Tibial nerve (tissue), 4 donors: Measurements from ENCODE around the gene DCLK2. TPM values are rescaled to one million over a fixed set of nuclear protein-coding genes. Genes with fewer than 3 reads are reported as not detected.

Source experiments
- DNase-seq, 2 donors: peaks; one replicate each; pipeline ENCODE4 v3.0.0-alpha.2; 2019; ENCODE audit warnings: low spot score in 2 of 2
- H3K27ac ChIP-seq, 4 donors: fragments of 200-600 bp; sonication (generic) in 3 of 4; one replicate each; pipeline ENCODE4 v1.5.1; 2017 to 2019; ENCODE audit warnings: mild to moderate bottlenecking in 1 of 4
- H3K27me3 ChIP-seq, 2 donors: fragments of 200-600 bp; sonication (generic) in 1 of 2; one replicate each; pipeline versions ENCODE4 v1.5.1 to v1.6.0; 2017 to 2019
- H3K36me3 ChIP-seq, 3 donors: fragments of 200-600 bp; sonication (generic); one replicate each; pipeline ENCODE4 v1.5.1; 2018 to 2019
- H3K4me1 ChIP-seq, 4 donors: fragments of 200-600 bp; sonication (generic) in 3 of 4; one replicate each; pipeline ENCODE4 v1.5.1; 2017 to 2019
- H3K4me3 ChIP-seq, 4 donors: fragments of 200-600 bp; sonication (generic) in 3 of 4; one replicate each; pipeline ENCODE4 v1.5.1; 2017 to 2019; ENCODE audit warnings: mild to moderate bottlenecking in 1 of 4, moderate library complexity in 1 of 4
- H3K9me3 ChIP-seq, 4 donors: fragments of 200-600 bp; sonication (generic) in 3 of 4; one replicate each; pipeline ENCODE4 v1.5.1; 2017 to 2019
- EP300 ChIP-seq, 2 donors: sonication (generic); formaldehyde crosslinking; IDR thresholded peaks; one replicate each; pipeline ENCODE4 v1.6.1; 2017; ENCODE audit warnings: antibody characterized with exemption in 2 of 2, mild to moderate bottlenecking in 1 of 2
- POLR2A ChIP-seq, 2 donors: fragments of 450-650 bp; IDR thresholded peaks; one replicate each; pipeline ENCODE4 v1.6.1; 2017; ENCODE audit warnings: antibody characterized with exemption in 2 of 2, mild to moderate bottlenecking in 2 of 2, moderate library complexity in 2 of 2
- WGBS, 2 donors: methylation state at CpG; one replicate each; pipeline ENCODE4 v1.1.5; 2018; 5-methylcytosine and 5-hydroxymethylcytosine counted together
- total RNA-seq, 4 donors: library from RNA; depleted of rRNA; stranded (reverse); fragments of >200 nt; gene quantifications; one replicate each; pipeline ENCODE4 v1.1.0, GENCODE V29; 2016
- TF ChIP-seq, protein P1 (sequence below), 5 experiments: fragments of 200-600 bp in 3 of 5; fragments of 450-650 bp in 2 of 5; sonication (generic) in 3 of 5; IDR thresholded peaks; one replicate each; pipeline ENCODE4 v1.5.1; 2016 to 2019; ENCODE audit warnings: antibody characterized with exemption in 5 of 5, mild to moderate bottlenecking in 3 of 5, moderate library complexity in 2 of 5

DCLK2 gene
- total RNA-seq, 4 donors from 2014 or later, result 9.8 to 15.6 (median 10.7) TPM

DNA sequence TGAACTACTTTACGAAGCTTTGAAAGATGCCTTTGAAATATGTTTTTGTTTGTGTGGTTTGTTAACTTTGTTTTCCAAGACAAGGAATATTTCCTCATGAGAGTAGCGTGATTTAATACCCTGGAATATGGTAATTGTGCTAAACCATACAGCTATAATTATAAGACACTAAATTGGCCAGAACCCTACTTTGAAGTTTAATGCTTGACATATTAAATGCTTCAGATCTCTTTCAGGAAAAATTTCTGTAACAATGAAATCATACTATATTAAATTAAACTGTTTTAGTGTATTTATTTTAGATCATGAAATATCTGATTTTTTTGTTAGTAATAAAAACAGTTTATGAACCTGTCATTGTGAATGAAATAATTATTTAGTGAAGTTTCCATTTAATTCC lies 63.5 kb downstream of the DCLK2 start:
- WGBS, 2 donors, result 62 to 72% methylated on average over 2 of the region's 2 CpGs
- H3K4me3 ChIP-seq, result no peak overlapping the region
- peaks cover 0 to 7% (median 2%) of the 10 kb centered on the region in 4 donors for H3K4me1 ChIP-seq
- no peaks in the 10 kb centered on the region for H3K27me3 ChIP-seq
- DNase-seq, result no peak
- H3K27ac ChIP-seq, result no peak overlapping the region
- TF ChIP-seq POLR2A (IDR thresholded peaks at IDR 0.05) (no peak), EP300 (IDR thresholded peaks at IDR 0.05) (no peak)
- TF ChIP-seq, protein P1, sequence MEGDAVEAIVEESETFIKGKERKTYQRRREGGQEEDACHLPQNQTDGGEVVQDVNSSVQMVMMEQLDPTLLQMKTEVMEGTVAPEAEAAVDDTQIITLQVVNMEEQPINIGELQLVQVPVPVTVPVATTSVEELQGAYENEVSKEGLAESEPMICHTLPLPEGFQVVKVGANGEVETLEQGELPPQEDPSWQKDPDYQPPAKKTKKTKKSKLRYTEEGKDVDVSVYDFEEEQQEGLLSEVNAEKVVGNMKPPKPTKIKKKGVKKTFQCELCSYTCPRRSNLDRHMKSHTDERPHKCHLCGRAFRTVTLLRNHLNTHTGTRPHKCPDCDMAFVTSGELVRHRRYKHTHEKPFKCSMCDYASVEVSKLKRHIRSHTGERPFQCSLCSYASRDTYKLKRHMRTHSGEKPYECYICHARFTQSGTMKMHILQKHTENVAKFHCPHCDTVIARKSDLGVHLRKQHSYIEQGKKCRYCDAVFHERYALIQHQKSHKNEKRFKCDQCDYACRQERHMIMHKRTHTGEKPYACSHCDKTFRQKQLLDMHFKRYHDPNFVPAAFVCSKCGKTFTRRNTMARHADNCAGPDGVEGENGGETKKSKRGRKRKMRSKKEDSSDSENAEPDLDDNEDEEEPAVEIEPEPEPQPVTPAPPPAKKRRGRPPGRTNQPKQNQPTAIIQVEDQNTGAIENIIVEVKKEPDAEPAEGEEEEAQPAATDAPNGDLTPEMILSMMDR (IDR thresholded peaks at IDR 0.05), result no peak
- no peaks in the 10 kb centered on the region for H3K36me3 ChIP-seq
- H3K9me3 ChIP-seq, result peaks cover 0 to 5% (median 3%) of the 10 kb centered on the region in 4 donors

DNA sequence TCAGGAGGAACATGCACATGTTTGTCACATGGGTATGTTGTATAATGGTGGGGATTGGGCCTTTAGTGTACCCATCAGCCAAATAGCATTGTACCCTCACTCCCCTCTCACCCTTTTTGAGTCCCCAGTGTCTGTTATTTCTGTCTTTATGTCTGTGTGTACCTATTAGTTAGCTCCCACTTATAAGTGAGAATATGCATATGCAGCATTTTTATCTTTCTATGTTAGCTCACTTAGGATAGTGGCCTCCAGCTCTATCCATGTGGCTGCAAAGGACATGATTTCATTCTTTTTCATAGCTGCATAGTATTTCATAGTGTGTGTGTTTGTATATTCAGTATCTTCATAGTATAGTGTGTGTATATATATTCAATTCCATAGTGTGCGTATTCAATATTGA lies 64.6 kb downstream of the DCLK2 start:
- TF ChIP-seq EP300 (IDR thresholded peaks at IDR 0.05) (no peak), POLR2A (IDR thresholded peaks at IDR 0.05) (no peak)
- TF ChIP-seq, protein P1 (IDR thresholded peaks at IDR 0.05), result no peak
- H3K27ac ChIP-seq, result no peak overlapping the region
- H3K9me3 ChIP-seq, result peaks cover 0 to 5% (median 3%) of the 10 kb centered on the region in 4 donors
- no peaks in the 10 kb centered on the region for H3K36me3 ChIP-seq
- WGBS, 2 donors, result 41 to 100% methylated on average over 1 of the region's 1 CpG
- H3K4me3 ChIP-seq, result no peak overlapping the region
- H3K27me3 ChIP-seq, result no peaks in the 10 kb centered on the region
- peaks cover 0 to 7% (median 2%) of the 10 kb centered on the region in 4 donors for H3K4me1 ChIP-seq
- DNase-seq, result no peak

DNA sequence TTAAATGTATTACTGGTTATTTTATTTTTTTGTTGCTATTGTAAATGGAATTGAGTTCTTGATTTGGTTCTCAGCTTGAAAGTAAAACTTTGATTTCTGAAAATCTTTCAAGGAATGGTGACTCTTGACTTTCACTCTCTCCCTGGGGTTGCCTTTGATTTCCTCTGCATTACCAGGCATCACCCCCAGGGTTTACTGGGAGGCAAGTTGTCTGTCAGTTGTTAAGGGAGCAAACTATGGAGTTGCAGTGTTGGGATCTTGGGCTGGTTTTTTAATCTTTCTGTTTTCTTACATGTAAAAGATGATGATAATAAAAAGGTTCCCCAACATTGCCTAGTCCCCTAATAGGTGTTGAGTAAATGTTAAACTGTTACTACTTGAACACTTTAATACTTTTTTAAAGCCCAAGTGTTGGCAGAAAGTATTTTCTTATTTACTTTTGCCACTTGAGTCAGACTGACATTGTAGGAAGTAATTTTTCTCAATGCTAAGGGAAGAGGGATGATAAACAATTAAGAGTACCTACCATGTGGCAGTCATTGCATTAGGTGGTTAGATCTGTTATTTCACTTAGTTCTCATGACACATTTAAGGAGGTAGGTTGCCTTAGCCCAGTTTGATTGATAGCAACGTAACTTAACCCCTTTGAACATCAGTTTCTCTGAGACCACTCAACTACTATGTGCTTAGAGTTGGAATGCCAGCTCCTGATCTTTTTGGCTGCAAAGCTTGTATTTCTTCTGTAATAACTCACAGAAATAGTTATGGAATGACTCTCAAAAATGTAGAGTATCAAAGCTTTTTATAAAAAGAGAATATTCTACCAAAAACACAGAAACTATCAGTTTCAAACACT lies 67.1 kb downstream of the DCLK2 start:
- peaks cover 0 to 5% (median 3%) of the 10 kb centered on the region in 4 donors for H3K9me3 ChIP-seq
- no peak overlapping the region for H3K4me3 ChIP-seq
- H3K27me3 ChIP-seq, result no peaks in the 10 kb centered on the region
- 67 to 80% methylated on average over 1 of the region's 1 CpG for WGBS, 2 donors
- no peaks in the 10 kb centered on the region for H3K36me3 ChIP-seq
- H3K27ac ChIP-seq, result no peak overlapping the region
- no peak for DNase-seq
- TF ChIP-seq, protein P1 (IDR thresholded peaks at IDR 0.05), result peak in 1 of 5 experiments; percentile 5
- TF ChIP-seq POLR2A (IDR thresholded peaks at IDR 0.05), result no peak
- peaks cover 0 to 16% (median 3%) of the 10 kb centered on the region in 4 donors for H3K4me1 ChIP-seq

DNA sequence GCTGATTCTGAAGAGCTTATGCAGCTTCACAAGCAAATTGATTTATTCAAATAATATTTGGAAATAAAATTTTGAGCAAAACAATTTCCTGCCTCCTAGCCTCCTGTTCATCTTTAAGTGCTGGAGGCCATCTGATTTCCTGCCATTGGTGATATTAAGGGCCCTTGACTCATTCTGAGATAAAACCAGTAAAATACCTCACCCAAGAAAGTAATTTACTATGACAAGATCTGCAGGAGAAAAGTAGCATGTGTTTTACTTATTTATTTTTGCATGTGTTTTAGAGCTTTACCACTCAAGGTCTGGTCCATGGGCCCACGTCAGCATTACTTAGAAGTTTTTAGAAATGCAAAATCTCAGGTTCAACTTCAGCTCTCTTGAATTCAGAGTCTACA lies 67.7 kb downstream of the DCLK2 start:
- no peaks in the 10 kb centered on the region for H3K36me3 ChIP-seq
- 100% methylated on average over 1 of the region's 1 CpG for WGBS, 2 donors
- no peak overlapping the region for H3K27ac ChIP-seq
- peaks cover 0 to 19% (median 3%) of the 10 kb centered on the region in 4 donors for H3K4me1 ChIP-seq
- no peak overlapping the region for H3K4me3 ChIP-seq
- TF ChIP-seq, protein P1 (IDR thresholded peaks at IDR 0.05), result no peak
- no peak for TF ChIP-seq POLR2A (IDR thresholded peaks at IDR 0.05)
- TF ChIP-seq EP300 (IDR thresholded peaks at IDR 0.05), result no peak
- no peak for DNase-seq
- H3K9me3 ChIP-seq, result peaks cover 0 to 5% (median 3%) of the 10 kb centered on the region in 4 donors
- no peaks in the 10 kb centered on the region for H3K27me3 ChIP-seq

DNA sequence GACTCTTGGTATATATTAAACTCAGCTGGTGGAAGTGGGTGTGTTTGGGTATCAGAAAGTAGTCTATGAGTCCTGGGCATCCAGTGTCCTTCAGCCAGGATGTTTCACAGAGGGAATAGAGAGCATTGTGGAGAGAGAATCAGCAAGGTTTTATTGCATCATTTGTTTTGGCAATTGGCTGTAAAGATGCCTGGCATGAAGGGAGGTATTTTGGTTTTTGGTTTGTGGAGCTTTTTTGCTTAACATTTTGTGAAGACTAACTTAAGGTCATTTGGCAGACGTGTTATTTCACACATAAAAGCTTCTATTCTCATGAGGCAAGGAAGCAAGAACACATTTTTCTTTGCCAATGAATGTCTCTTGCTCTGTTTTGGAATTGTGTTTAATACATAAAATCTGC lies 71.1 kb downstream of the DCLK2 start:
- 11 to 19% methylated on average over 1 of the region's 1 CpG for WGBS, 2 donors
- peaks cover 0 to 21% (median 0%) of the 10 kb centered on the region in 4 donors for H3K4me1 ChIP-seq
- no peaks in the 10 kb centered on the region for H3K36me3 ChIP-seq
- TF ChIP-seq EP300 (IDR thresholded peaks at IDR 0.05) (peak in 1 of 2 donors; percentile 74), POLR2A (IDR thresholded peaks at IDR 0.05) (no peak)
- TF ChIP-seq, protein P1 (IDR thresholded peaks at IDR 0.05), result no peak
- no peaks in the 10 kb centered on the region for H3K27me3 ChIP-seq
- no peak overlapping the region for H3K27ac ChIP-seq
- no peak overlapping the region for H3K4me3 ChIP-seq
- no peaks in the 10 kb centered on the region for H3K9me3 ChIP-seq
- DNase-seq, result peak in 1 of 2 donors; percentile 15
